NT2/D1 (cell line): ENCODE data around the gene GTPBP6.

Source experiments
- YY1 ChIP-seq: IDR thresholded peaks from 2 replicates; pipeline ENCODE4 v1.6.1; 2011; ENCODE audit not compliant: insufficient read length, insufficient read depth
- ZNF274 ChIP-seq: IDR thresholded peaks from 2 replicates; pipeline ENCODE4 v1.6.1; 2011; ENCODE audit warnings: mild to moderate bottlenecking, low read depth, low read length

DNA sequence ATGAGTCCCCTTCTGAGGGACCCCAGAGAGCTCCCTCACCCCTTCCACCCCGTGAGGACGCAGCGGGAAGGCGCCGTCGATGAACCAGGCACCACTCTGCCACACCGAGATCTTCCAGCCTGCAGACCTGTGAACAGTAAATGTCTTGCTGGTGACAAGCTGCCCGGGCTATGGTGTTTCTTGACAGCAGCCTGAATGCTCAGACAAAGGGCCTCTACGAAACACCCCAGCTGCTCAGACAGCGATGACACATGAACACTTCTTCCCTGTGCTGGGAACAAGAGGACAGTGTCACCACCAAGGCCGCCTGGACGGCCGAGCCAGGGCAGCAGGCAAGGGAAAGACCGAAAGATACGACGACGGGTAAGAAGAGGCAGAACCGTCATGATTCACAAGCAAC lies 30.6 kb upstream of the GTPBP6 start:
- TF ChIP-seq YY1 (no peak), ZNF274 (no peak)
